ENCODE data around the gene REST.

The REST gene

GRCh38 chr4:56940971-56941370 is 33.3 kb downstream of the REST start:
- no peaks in the 10 kb centered on the region for H3K36me3 ChIP-seq (ENCODE audit: control insufficient read depth, insufficient read depth, low read length)
- no peak overlapping the region for H2AFZ ChIP-seq
- H3K4me2 ChIP-seq (ENCODE audit: low read length) = no peak overlapping the region
- no peak overlapping the region for H3K4me3 ChIP-seq (ENCODE audit: low read depth, low read length)
- no peaks in the 10 kb centered on the region for H3K4me1 ChIP-seq
- no peaks in the 10 kb centered on the region for H3K79me2 ChIP-seq
- H3K9ac ChIP-seq = no peak overlapping the region
- H3K27me3 ChIP-seq (ENCODE audit: control insufficient read depth, insufficient read depth, low read length) = no peaks in the 10 kb centered on the region
- H3K27ac ChIP-seq = no peak overlapping the region
- H3K9me3 ChIP-seq (ENCODE audit: control insufficient read depth, low read length) = no peaks in the 10 kb centered on the region
- TF ChIP-seq CTCF (IDR thresholded peaks at IDR 0.05) = no peak

GRCh38 chr4:56941403-56941802 is 33.7 kb downstream of the REST start:
- Histone ChIP-seq H3K9ac (no peak overlapping the region), H3K27me3 (ENCODE audit: control insufficient read depth, insufficient read depth, low read length) (no peaks in the 10 kb centered on the region), H3K9me3 (ENCODE audit: control insufficient read depth, low read length) (no peaks in the 10 kb centered on the region), H2AFZ (no peak overlapping the region), H3K4me3 (ENCODE audit: low read depth, low read length) (no peak overlapping the region), H3K27ac (no peak overlapping the region), H3K36me3 (ENCODE audit: control insufficient read depth, insufficient read depth, low read length) (no peaks in the 10 kb centered on the region), H3K79me2 (no peaks in the 10 kb centered on the region), H3K4me1 (no peaks in the 10 kb centered on the region), H3K4me2 (ENCODE audit: low read length) (no peak overlapping the region)
- TF ChIP-seq CTCF (IDR thresholded peaks at IDR 0.05) = no peak

- Histone ChIP-seq H2AFZ (no peak overlapping the region), H3K4me2 (ENCODE audit: low read length) (no peak overlapping the region), H3K36me3 (ENCODE audit: control insufficient read depth, insufficient read depth, low read length) (no peaks in the 10 kb centered on the region), H3K27ac (no peak overlapping the region), H3K79me2 (no peaks in the 10 kb centered on the region), H3K4me1 (no peaks in the 10 kb centered on the region), H3K27me3 (ENCODE audit: control insufficient read depth, insufficient read depth, low read length) (no peaks in the 10 kb centered on the region), H3K9me3 (ENCODE audit: control insufficient read depth, low read length) (no peaks in the 10 kb centered on the region), H3K9ac (no peak overlapping the region), H3K4me3 (ENCODE audit: low read depth, low read length) (no peak overlapping the region)
- TF ChIP-seq CTCF (IDR thresholded peaks at IDR 0.05) = no peak
These were observed 46.2 kb downstream of the REST start for GRCh38 chr4:56953680-56954520.

- no peaks in the 10 kb centered on the region for H3K36me3 ChIP-seq (ENCODE audit: control insufficient read depth, insufficient read depth, low read length)
- H3K4me3 ChIP-seq (ENCODE audit: low read depth, low read length) = peak overlapping the region; percentile 19
- no peak for TF ChIP-seq CTCF (IDR thresholded peaks at IDR 0.05)
- H3K79me2 ChIP-seq = no peaks in the 10 kb centered on the region
- H3K4me1 ChIP-seq = no peaks in the 10 kb centered on the region
- no peak overlapping the region for H3K27ac ChIP-seq
- H3K27me3 ChIP-seq (ENCODE audit: control insufficient read depth, insufficient read depth, low read length) = no peaks in the 10 kb centered on the region
- no peak overlapping the region for H3K9ac ChIP-seq
- H2AFZ ChIP-seq = peak overlapping the region; percentile 56
- H3K9me3 ChIP-seq (ENCODE audit: control insufficient read depth, low read length) = no peaks in the 10 kb centered on the region
- peak overlapping the region; percentile 35 for H3K4me2 ChIP-seq (ENCODE audit: low read length)
These were observed 50.4 kb downstream of the REST start for GRCh38 chr4:56958111-56958517.

- Histone ChIP-seq H3K27me3 (ENCODE audit: control insufficient read depth, insufficient read depth, low read length) (no peaks in the 10 kb centered on the region), H3K4me1 (no peaks in the 10 kb centered on the region), H3K9me3 (ENCODE audit: control insufficient read depth, low read length) (no peaks in the 10 kb centered on the region), H3K27ac (no peak overlapping the region), H3K4me2 (ENCODE audit: low read length) (no peak overlapping the region), H3K79me2 (no peaks in the 10 kb centered on the region), H3K4me3 (ENCODE audit: low read depth, low read length) (no peak overlapping the region), H2AFZ (no peak overlapping the region), H3K36me3 (ENCODE audit: control insufficient read depth, insufficient read depth, low read length) (no peaks in the 10 kb centered on the region), H3K9ac (no peak overlapping the region)
- TF ChIP-seq CTCF (IDR thresholded peaks at IDR 0.05) = no peak
These were observed 51.4 kb downstream of the REST start for GRCh38 chr4:56959100-56959499.
